Central memory CD8-positive, alpha-beta T cell (primary cell): Measurements from ENCODE around the gene ERC2.
"Not testable (repeated sequence)": the region's sequence is repeated elsewhere in the genome, so short reads cannot be mapped to it uniquely, and the experiment has no call there.

Experiments
- ATAC-seq: fragments of 150-1000 bp; cut with Tn5 transposase; replicated peaks from 2 replicates; pipeline ENCODE4 v1.10.0; 2022; ENCODE audit warnings: mild to moderate bottlenecking, moderate FRiP score, moderate number of reproducible peaks; ENCODE audit not compliant: poor library complexity, severe bottlenecking; ENCODE audit errors: extremely low read depth
- DNase-seq, 2 donors: peaks; one replicate each; pipeline ENCODE4 v3.0.0; 2021; ENCODE audit warnings: low spot score in 2 of 2
- H3K27ac Mint-ChIP-seq: one replicate; pipeline ENCODE4 v1.8.0; 2022; ENCODE audit warnings: low read depth, mild to moderate bottlenecking, moderate library complexity, mixed read lengths
- H3K27me3 Mint-ChIP-seq: one replicate; pipeline ENCODE4 v1.8.0; 2022; ENCODE audit warnings: mixed read lengths
- H3K36me3 Mint-ChIP-seq: one replicate; pipeline ENCODE4 v1.8.0; 2022; ENCODE audit warnings: mild to moderate bottlenecking, moderate library complexity, mixed read lengths; ENCODE audit not compliant: insufficient read depth
- H3K4me1 Mint-ChIP-seq: one replicate; pipeline ENCODE4 v1.8.0; 2022; ENCODE audit warnings: mixed read lengths
- H3K4me3 Mint-ChIP-seq: one replicate; pipeline ENCODE4 v1.8.0; 2022; ENCODE audit warnings: mild to moderate bottlenecking, moderate library complexity, mixed read lengths
- H3K9me3 Mint-ChIP-seq: one replicate; pipeline ENCODE4 v1.8.0; 2022; ENCODE audit warnings: mixed read lengths

The ERC2 gene

DNA sequence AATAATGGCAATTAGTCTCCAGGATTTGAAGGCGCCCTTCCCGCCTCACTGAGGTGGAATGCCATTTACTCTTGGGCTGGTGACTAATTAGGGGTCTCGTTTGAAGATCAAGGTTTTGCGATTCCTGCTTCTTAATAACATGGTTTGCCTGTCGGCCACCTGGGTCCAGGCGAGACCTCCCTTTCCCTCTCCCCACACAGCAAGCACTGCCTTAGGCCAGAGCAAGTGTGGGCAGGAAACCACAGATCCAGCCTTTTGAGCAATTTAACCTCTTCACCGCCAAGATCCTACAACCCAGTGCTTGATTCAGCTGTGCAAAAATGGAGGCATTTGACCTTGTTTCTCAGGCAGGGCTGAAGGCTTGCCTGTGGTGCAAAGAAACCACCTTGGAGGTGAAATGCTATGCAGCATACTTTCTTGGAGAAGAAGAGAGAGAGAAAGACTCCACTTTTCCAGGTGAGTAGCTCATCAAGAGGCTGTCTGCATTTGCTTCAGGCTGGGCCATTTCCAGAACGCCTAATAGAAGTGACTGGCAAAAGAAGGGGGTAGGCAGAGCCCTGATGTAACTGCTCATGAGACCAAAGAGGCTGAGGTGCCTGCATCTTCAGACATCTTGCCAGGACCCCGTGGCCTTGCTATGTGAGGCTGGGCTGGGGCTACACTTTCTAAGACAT, 947.1 kb downstream of the ERC2 start:
- Mint-ChIP-seq H3K4me3 (no peak overlapping the region), H3K36me3 (no peaks in the 10 kb centered on the region), H3K4me1 (no peaks in the 10 kb centered on the region), H3K27ac (no peak overlapping the region), H3K9me3 (peaks cover 6% of the 10 kb centered on the region), H3K27me3 (no peaks in the 10 kb centered on the region)
- DNase-seq (no peak), ATAC-seq (no peak)

DNA sequence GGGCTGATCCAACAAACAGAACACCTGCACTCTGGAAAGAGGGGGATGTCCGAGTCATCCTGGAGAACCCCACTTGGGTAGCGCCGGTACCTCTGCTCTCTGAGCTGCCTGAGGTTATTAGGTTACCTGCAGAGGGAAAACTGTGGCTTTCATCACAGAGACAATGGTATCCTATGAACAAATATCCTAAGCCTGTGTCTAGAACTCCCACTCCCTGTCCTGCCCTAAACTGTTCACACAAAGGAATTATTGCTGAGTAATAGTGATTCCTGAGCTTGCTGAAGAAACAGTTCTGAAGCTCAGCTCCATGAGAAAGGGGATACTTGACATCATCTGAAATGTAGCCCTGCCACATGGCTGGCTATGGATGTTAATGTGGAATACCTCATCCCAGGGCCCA, 949.2 kb downstream of the ERC2 start:
- H3K27me3 Mint-ChIP-seq, result no peaks in the 10 kb centered on the region
- no peaks in the 10 kb centered on the region for H3K36me3 Mint-ChIP-seq
- DNase-seq (no peak), ATAC-seq (no peak)
- no peak overlapping the region for H3K27ac Mint-ChIP-seq
- no peak overlapping the region for H3K4me3 Mint-ChIP-seq
- H3K9me3 Mint-ChIP-seq, result peaks cover 6% of the 10 kb centered on the region
- no peaks in the 10 kb centered on the region for H3K4me1 Mint-ChIP-seq

DNA sequence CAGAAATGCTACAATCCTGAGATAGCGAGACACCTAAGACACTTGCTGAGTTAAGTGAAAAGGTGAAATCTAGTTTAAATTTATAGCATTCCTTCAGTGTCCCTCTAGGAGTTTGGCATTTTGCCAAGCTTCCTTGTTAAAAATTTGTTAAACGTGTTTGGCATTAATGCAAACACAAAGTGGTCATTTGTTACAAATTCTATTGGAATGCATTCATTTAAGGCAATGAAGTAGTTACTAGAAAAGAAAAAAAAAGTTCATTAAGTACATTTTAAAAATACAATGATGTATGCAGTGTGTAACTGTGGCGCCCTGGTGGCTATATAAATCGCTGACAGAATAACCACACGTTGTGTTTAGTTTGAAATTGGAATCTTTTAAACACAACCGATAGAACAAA, 949.8 kb downstream of the ERC2 start:
- H3K9me3 Mint-ChIP-seq, result peaks cover 6% of the 10 kb centered on the region
- no peaks in the 10 kb centered on the region for H3K27me3 Mint-ChIP-seq
- no peak overlapping the region for H3K4me3 Mint-ChIP-seq
- no peaks in the 10 kb centered on the region for H3K4me1 Mint-ChIP-seq
- no peak for DNase-seq
- H3K36me3 Mint-ChIP-seq, result no peaks in the 10 kb centered on the region
- ATAC-seq, result no peak
- no peak overlapping the region for H3K27ac Mint-ChIP-seq

DNA sequence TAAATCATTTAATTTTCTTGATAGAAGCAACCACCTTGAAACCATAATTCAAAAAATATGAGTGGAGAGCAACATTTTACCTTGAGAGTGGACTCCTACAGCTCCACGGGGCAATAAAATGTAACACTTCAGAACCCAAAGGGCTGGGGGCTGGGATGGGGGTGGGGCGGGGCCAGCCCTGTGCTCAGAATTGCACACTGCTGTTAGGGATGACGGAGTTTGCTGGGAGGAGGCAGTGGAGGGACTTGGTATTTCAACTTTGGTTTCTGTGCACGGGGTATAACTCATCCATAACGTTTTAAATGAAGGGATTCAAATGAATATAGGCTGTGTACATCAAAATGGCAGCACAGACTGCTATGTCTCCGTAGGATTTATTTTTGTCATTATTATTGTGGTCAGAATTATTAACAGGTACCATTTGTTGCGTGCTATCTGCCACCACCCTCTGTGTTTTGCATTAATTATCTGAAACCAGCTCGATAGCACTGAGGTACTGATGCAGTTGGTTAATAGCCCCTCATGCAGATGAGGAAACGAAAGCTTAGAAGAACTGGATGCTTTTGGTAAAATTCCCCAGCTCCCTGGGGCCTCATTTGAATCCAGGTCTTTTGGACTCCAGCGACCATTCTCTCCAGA, 951.8 kb downstream of the ERC2 start:
- Mint-ChIP-seq H3K4me1 (no peaks in the 10 kb centered on the region), H3K27me3 (no peaks in the 10 kb centered on the region), H3K27ac (no peak overlapping the region), H3K36me3 (no peaks in the 10 kb centered on the region), H3K4me3 (no peak overlapping the region), H3K9me3 (peaks cover 10% of the 10 kb centered on the region)
- no peak for DNase-seq
- no peak for ATAC-seq

DNA sequence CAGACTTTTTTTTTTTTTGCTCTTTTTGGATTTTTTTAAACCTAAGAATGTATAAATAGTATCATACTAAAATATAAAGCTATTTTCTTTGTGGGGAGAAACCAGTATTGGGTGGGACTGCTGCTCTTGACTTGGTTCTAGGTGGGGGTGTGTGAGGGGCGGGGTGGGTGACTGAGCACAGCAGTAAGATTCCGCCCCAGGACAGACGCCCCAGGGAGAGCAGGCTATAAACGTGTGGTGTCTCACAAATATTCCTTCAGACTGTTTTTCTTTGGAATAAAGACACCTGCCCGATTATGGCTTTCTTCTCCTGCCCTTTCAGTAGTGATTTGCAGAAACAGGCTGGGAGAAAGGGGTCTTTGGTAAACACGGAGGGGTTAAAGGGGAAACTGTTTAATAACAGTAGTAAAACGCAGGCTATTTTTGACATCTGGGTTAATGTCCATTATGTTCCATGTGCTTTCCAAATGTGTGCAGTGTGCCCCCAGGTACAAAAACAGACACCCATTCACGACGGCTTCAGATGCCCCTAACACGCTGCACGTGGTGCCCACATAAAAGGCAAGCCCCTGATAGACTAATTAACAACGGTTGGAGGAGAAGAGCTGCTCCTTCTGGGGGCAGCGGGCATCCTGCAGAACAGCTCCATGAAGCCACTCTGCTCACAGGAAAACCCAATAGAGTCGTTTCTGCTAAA, 952.6 kb downstream of the ERC2 start:
- Mint-ChIP-seq H3K27ac (no peak overlapping the region), H3K27me3 (no peaks in the 10 kb centered on the region), H3K9me3 (peaks cover 10% of the 10 kb centered on the region), H3K4me1 (no peaks in the 10 kb centered on the region), H3K36me3 (no peaks in the 10 kb centered on the region), H3K4me3 (no peak overlapping the region)
- ATAC-seq (no peak), DNase-seq (no peak)

- H3K27me3 Mint-ChIP-seq, result no peaks in the 10 kb centered on the region
- no peak overlapping the region for H3K4me3 Mint-ChIP-seq
- H3K4me1 Mint-ChIP-seq, result no peaks in the 10 kb centered on the region
- H3K36me3 Mint-ChIP-seq, result no peaks in the 10 kb centered on the region
- DNase-seq (no peak), ATAC-seq (no peak)
- peaks cover 10% of the 10 kb centered on the region for H3K9me3 Mint-ChIP-seq
- H3K27ac Mint-ChIP-seq, result no peak overlapping the region
Observed at GRCh38 chr3:55514962-55515361, 953.3 kb downstream of the ERC2 start.

DNA sequence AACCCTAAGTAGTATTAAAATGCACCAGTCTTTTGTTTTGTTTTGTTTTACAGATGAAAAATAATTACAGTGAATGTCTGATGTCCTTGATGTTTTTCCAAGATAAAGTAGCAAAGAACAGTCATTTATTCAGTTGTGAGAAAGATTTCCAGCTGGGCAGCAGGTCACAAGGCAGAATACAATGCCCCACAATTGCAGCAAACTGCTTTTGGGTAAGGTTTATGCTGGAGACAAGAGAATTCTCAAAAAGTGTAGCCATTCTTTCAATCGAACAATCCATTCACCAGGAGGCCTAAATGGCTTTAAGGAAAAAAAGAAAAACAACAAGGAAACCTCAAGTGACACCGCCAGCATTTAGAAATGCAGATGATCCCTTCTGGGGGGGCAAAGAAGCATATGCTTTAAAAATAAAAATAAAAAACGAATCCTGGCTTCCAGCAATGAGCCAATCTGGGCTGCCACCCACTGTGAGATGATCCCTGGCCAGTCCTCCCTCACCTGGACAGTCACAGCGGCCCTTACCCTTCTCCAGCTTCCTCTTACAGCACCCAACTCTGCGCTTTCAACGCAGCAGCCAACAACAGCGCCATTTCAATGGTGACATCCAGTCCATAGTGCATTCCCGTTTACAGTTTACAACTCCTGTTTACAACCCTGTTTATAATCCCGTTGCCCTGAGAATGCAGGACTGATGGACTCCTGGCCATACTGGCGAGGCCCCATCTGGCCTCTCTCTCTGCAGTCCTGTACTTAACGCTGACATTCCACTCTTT, 955.5 kb downstream of the ERC2 start:
- no peaks in the 10 kb centered on the region for H3K27me3 Mint-ChIP-seq
- H3K4me3 Mint-ChIP-seq, result no peak overlapping the region
- DNase-seq (no peak), ATAC-seq (no peak)
- H3K27ac Mint-ChIP-seq, result no peak overlapping the region
- no peaks in the 10 kb centered on the region for H3K4me1 Mint-ChIP-seq
- no peaks in the 10 kb centered on the region for H3K36me3 Mint-ChIP-seq
- peaks cover 6% of the 10 kb centered on the region for H3K9me3 Mint-ChIP-seq

DNA sequence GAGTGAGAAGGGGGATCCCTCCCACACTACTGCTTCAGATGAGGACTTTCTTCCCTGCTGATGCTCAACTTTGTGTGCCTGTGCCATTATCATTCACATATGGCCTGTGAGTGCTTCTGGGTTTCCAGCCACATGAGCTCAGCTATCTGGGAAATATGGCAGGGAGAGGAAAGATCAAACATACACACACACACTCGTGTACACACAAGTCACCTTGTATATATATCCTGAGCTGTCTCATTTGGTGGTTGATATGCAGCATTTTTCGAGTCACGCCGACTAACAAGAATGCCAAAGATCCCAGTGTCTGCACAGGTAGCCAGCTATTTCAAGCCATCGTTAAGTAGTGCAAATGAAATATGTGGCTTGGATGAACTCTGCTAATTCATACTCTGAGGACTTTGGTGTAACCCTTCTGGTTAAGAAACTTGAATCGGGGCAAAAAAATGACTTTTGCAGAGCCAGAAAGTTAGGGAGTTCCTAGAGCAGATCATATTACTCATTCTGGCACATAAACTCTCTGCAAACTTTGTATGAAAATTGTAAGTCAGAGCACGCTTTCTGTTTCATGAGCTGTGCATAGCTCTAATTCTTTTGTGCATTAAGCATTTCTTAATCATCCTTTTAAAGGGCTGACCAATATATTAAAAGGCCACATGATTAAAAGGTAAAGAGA, 956.2 kb downstream of the ERC2 start:
- no peaks in the 10 kb centered on the region for H3K27me3 Mint-ChIP-seq
- H3K4me3 Mint-ChIP-seq, result no peak overlapping the region

DNA sequence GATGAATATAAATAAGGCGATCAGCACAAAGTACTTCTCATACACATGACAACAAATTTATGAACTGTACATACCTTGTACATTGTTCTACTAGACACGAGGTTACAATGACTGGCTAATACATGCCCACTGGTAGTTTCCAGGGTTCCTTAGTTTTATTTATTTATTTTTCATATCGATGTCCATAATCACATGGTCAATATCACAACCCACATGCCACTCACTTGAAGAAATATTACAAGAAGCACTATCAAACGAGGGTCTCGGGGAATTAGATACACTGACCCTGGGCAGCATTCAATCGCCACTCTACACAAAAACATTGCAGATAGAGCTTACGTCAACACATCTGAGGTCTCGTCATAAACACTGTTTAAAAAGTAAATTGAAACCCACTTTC, 959.9 kb downstream of the ERC2 start:
- Mint-ChIP-seq H3K9me3 (peaks cover 7% of the 10 kb centered on the region), H3K4me3 (no peak overlapping the region), H3K27me3 (no peaks in the 10 kb centered on the region), H3K4me1 (no peaks in the 10 kb centered on the region), H3K36me3 (no peaks in the 10 kb centered on the region), H3K27ac (no peak overlapping the region)
- ATAC-seq (no peak), DNase-seq (no peak)

More for the DNA sequence above, 956.2 kb downstream of the ERC2 start:
- Mint-ChIP-seq H3K4me1 (no peaks in the 10 kb centered on the region), H3K36me3 (no peaks in the 10 kb centered on the region), H3K9me3 (peaks cover 9% of the 10 kb centered on the region), H3K27ac (no peak overlapping the region)
- no peak for DNase-seq
- no peak for ATAC-seq

DNA sequence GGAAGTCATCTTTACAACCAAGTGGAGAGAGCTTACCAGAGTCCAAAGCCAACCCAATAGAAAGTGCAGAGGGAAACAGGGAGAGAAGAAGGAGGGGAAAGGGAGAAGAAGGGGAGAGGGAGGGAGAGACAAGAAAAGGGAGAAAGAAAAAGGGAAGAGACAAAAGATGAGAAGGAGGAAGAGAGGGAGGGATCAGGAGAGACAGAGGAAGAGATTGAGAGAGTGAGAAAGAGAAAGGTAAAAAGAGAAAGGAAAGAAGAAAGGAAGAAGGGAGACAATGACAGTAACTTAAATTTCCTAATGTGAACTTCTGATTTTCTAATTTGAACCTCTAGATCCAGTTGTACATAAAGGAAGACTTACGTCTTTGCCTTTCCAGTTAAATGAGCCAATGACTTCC, 960.5 kb downstream of the ERC2 start:
- no peaks in the 10 kb centered on the region for H3K27me3 Mint-ChIP-seq
- DNase-seq (no peak), ATAC-seq (no peak)
- H3K27ac Mint-ChIP-seq, result no peak overlapping the region
- no peaks in the 10 kb centered on the region for H3K4me1 Mint-ChIP-seq
- H3K36me3 Mint-ChIP-seq, result no peaks in the 10 kb centered on the region
- peaks cover 5% of the 10 kb centered on the region for H3K9me3 Mint-ChIP-seq
- no peak overlapping the region for H3K4me3 Mint-ChIP-seq

GRCh38 chr3:55505776-55506175, 962.5 kb downstream of the ERC2 start:
- Mint-ChIP-seq H3K9me3 (peaks cover 5% of the 10 kb centered on the region), H3K27me3 (no peaks in the 10 kb centered on the region), H3K4me1 (no peaks in the 10 kb centered on the region), H3K36me3 (no peaks in the 10 kb centered on the region), H3K27ac (no peak overlapping the region), H3K4me3 (no peak overlapping the region)
- DNase-seq, result no peak
- ATAC-seq, result no peak

- H3K27ac Mint-ChIP-seq, H3K36me3 Mint-ChIP-seq, ATAC-seq, H3K4me1 Mint-ChIP-seq, H3K9me3 Mint-ChIP-seq, DNase-seq, H3K4me3 Mint-ChIP-seq, H3K27me3 Mint-ChIP-seq: not testable (repeated sequence)
Observed at GRCh38 chr3:55505102-55505501, 963.2 kb downstream of the ERC2 start.
